Keratinocyte (primary cell): ENCODE data around the gene PDK4.

Experiments used
- CTCF ChIP-seq, 3 experiments: IDR thresholded peaks in 1 of 3; conservative IDR thresholded peaks in 1 of 3; optimal IDR thresholded peaks in 1 of 3; 2 replicates in 2 of 3; 3 replicates in 1 of 3; pipeline versions ENCODE3 to v1.5.1; 2011; ENCODE audit warnings: low read length in 3 of 3, mild to moderate bottlenecking in 3 of 3, moderate library complexity in 2 of 3, control low read depth in 1 of 3, inconsistent platforms in 1 of 3; ENCODE audit not compliant: insufficient read depth in 2 of 3; ENCODE audit errors: extremely low read depth in 1 of 3
- EZH2 ChIP-seq: IDR thresholded peaks from one replicate; pipeline ENCODE4 v1.6.1; 2012; ENCODE audit warnings: inconsistent platforms, mild to moderate bottlenecking, low read length, moderate library complexity

- TF ChIP-seq EZH2 (no peak), CTCF (optimal IDR thresholded peaks at IDR 0.05 in 1 of 3, IDR thresholded peaks at IDR 0.05 in 1 of 3, conservative IDR thresholded peaks at IDR 0.05 in 1 of 3; ENCODE audit: extremely low read depth in 1 of 3, insufficient read depth in 2 of 3, low read length in 3 of 3) (no peak)
Observed at GRCh38 chr7:95543312-95543711, 53.0 kb downstream of the PDK4 start.
